ENCODE data around the gene SLC35A5. TPM values are rescaled to one million over a fixed set of nuclear protein-coding genes. Genes with fewer than 3 reads are reported as not detected.

Gene SLC35A5
- total RNA-seq, 1 experiment from 2014 or later: 19.1 TPM

- Histone ChIP-seq H3K4me3 (ENCODE audit: low read depth, low read length) (no peak overlapping the region), H3K4me1 (no peaks in the 10 kb centered on the region), H3K27me3 (replicated peaks; ENCODE audit: control insufficient read depth, insufficient read depth, low read length) (no peaks in the 10 kb centered on the region), H3K36me3 (ENCODE audit: control insufficient read depth, insufficient read depth, low read length) (no peaks in the 10 kb centered on the region), H3K9me3 (no peaks in the 10 kb centered on the region)
- Mint-ChIP-seq H3K4me3 (ENCODE audit: unreplicated experiment) (no peak overlapping the region), H3K36me3 (ENCODE audit: insufficient read depth, unreplicated experiment) (no peaks in the 10 kb centered on the region), H3K27me3 (ENCODE audit: insufficient read depth, unreplicated experiment) (no peaks in the 10 kb centered on the region), H3K27ac (ENCODE audit: unreplicated experiment) (no peak overlapping the region), H3K4me1 (ENCODE audit: low read depth, unreplicated experiment) (no peaks in the 10 kb centered on the region), H3K9me3 (ENCODE audit: unreplicated experiment) (peaks cover 9% of the 10 kb centered on the region)
- intact Hi-C loops (cut with micrococcal nuclease; ENCODE audit: unreplicated experiment): no loop called here
- POLR2A ChIA-PET: no interaction called here
- no peak for TF ChIP-seq CTCF (IDR thresholded peaks at IDR 0.05; ENCODE audit: insufficient read depth in 1 of 2, low read depth in 1 of 2, low read length in 1 of 2, severe bottlenecking in 1 of 2, unreplicated experiment in 1 of 2)
- CTCF ChIA-PET: no interaction called here
- BruUV-seq (replicated peaks): no TSS peak
- no peak for DNase-seq
Measured at GRCh38 chr3:112634786-112635541, 73.1 kb downstream of the SLC35A5 start.

Other genes with a start within 250 kb of the SLC35A5 start
- gene CD200, start 228.9 kb upstream of the SLC35A5 start, total RNA-seq (2022): 0.45 and 0.51 TPM in 2 replicates
- not detected in 2 replicates for gene BTLA, start 62.6 kb upstream of the SLC35A5 start, total RNA-seq (2022)
- gene ATG3, start 83 bp upstream of the SLC35A5 start, total RNA-seq (2022): 50.7 and 52.3 TPM in 2 replicates
- gene CCDC80, start 79.1 kb downstream of the SLC35A5 start, total RNA-seq (2022): 19.4 and 26.2 TPM in 2 replicates

Data from Caco-2 (cell line).